ENCODE data around the gene LHX1.

Gene LHX1

DNA sequence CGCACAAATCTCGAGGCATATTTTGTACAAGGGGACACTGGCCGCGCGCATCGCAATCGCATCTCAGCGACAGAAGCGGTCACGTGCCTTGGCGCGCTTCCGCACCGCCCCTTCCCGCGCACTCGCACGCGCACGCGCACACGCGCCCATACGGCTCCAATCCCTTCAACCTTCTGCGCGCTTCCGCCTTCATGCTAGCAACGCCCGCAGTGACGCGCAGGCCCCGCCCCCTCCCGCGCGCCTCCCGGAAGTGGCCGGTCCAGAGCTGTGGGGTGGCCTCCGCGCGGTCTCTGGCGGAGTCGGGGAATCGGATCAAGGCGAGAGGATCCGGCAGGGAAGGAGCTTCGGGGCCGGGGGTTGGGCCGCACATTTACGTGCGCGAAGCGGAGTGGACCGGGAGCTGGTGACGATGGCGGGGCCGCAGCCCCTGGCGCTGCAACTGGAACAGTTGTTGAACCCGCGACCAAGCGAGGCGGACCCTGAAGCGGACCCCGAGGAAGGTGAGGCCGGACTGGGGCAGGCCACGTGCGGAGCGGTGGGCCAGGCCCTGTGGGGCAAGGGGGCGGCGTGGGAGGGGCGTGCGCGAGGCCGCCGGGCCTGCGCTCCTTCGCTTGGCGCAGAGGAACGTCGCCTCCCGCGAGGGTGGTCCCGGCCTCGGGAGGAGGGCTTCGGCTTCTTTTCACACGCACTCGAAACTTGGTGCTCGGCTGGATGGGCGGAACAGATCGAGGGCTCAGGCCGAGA, 11.6 kb downstream of the LHX1 start, which contains the start of gene AATF (continued):
- TF ChIP-seq, protein P1, sequence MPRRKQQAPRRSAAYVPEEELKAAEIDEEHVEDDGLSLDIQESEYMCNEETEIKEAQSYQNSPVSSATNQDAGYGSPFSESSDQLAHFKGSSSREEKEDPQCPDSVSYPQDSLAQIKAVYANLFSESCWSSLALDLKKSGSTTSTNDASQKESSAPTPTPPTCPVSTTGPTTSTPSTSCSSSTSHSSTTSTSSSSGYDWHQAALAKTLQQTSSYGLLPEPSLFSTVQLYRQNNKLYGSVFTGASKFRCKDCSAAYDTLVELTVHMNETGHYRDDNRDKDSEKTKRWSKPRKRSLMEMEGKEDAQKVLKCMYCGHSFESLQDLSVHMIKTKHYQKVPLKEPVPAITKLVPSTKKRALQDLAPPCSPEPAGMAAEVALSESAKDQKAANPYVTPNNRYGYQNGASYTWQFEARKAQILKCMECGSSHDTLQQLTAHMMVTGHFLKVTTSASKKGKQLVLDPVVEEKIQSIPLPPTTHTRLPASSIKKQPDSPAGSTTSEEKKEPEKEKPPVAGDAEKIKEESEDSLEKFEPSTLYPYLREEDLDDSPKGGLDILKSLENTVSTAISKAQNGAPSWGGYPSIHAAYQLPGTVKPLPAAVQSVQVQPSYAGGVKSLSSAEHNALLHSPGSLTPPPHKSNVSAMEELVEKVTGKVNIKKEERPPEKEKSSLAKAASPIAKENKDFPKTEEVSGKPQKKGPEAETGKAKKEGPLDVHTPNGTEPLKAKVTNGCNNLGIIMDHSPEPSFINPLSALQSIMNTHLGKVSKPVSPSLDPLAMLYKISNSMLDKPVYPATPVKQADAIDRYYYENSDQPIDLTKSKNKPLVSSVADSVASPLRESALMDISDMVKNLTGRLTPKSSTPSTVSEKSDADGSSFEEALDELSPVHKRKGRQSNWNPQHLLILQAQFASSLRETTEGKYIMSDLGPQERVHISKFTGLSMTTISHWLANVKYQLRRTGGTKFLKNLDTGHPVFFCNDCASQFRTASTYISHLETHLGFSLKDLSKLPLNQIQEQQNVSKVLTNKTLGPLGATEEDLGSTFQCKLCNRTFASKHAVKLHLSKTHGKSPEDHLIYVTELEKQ (tag by site-specific recombination; IDR thresholded peaks at IDR 0.05; ENCODE audit: borderline replicate concordance) = no peak
- TF ChIP-seq ZNF76 (tag by site-specific recombination; IDR thresholded peaks at IDR 0.05; ENCODE audit: borderline replicate concordance, low read depth) (peak; percentile 66; the same call in 1 of the 2 replicates), SP2 (tag by site-specific recombination; IDR thresholded peaks at IDR 0.05) (peak; percentile 94), ZNF501 (tag by site-specific recombination; IDR thresholded peaks at IDR 0.05) (peak; percentile 77; the same call in 1 of the 2 replicates), ZSCAN30 (tag by site-specific recombination; IDR thresholded peaks at IDR 0.05) (peak; percentile 70; the same call in 1 of the 2 replicates), FEZF1 (tag by site-specific recombination; IDR thresholded peaks at IDR 0.05) (no peak; the same call in 1 of the 2 replicates), KLF16 (tag by site-specific recombination; IDR thresholded peaks at IDR 0.05) (peak; percentile 91), GLIS2 (tag by site-specific recombination; IDR thresholded peaks at IDR 0.05) (peak; percentile 99), MYNN (tag by site-specific recombination; IDR thresholded peaks at IDR 0.05; ENCODE audit: borderline replicate concordance) (no peak), EGR2 (tag by site-specific recombination; IDR thresholded peaks at IDR 0.05; ENCODE audit: low read depth) (peak; percentile 87), SALL2 (tag by site-specific recombination; IDR thresholded peaks at IDR 0.05; ENCODE audit: borderline replicate concordance) (no peak), ZNF223 (tag by site-specific recombination; IDR thresholded peaks at IDR 0.05) (0 out of 2 replicates have a peak, but pooled peaks have one; percentile 58), ZNF514 (tag by site-specific recombination; IDR thresholded peaks at IDR 0.05) (no peak)
- TF ChIP-seq, protein P2, sequence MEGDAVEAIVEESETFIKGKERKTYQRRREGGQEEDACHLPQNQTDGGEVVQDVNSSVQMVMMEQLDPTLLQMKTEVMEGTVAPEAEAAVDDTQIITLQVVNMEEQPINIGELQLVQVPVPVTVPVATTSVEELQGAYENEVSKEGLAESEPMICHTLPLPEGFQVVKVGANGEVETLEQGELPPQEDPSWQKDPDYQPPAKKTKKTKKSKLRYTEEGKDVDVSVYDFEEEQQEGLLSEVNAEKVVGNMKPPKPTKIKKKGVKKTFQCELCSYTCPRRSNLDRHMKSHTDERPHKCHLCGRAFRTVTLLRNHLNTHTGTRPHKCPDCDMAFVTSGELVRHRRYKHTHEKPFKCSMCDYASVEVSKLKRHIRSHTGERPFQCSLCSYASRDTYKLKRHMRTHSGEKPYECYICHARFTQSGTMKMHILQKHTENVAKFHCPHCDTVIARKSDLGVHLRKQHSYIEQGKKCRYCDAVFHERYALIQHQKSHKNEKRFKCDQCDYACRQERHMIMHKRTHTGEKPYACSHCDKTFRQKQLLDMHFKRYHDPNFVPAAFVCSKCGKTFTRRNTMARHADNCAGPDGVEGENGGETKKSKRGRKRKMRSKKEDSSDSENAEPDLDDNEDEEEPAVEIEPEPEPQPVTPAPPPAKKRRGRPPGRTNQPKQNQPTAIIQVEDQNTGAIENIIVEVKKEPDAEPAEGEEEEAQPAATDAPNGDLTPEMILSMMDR (tag by site-specific recombination; IDR thresholded peaks at IDR 0.05) = peak; percentile 61; the same call in 1 of the 2 replicates
- TF ChIP-seq, protein P3, sequence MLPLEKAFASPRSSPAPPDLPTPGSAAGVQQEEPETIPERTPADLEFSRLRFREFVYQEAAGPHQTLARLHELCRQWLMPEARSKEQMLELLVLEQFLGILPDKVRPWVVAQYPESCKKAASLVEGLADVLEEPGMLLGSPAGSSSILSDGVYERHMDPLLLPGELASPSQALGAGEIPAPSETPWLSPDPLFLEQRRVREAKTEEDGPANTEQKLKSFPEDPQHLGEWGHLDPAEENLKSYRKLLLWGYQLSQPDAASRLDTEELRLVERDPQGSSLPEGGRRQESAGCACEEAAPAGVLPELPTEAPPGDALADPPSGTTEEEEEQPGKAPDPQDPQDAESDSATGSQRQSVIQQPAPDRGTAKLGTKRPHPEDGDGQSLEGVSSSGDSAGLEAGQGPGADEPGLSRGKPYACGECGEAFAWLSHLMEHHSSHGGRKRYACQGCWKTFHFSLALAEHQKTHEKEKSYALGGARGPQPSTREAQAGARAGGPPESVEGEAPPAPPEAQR (tag by site-specific recombination; IDR thresholded peaks at IDR 0.05) = no peak

DNA sequence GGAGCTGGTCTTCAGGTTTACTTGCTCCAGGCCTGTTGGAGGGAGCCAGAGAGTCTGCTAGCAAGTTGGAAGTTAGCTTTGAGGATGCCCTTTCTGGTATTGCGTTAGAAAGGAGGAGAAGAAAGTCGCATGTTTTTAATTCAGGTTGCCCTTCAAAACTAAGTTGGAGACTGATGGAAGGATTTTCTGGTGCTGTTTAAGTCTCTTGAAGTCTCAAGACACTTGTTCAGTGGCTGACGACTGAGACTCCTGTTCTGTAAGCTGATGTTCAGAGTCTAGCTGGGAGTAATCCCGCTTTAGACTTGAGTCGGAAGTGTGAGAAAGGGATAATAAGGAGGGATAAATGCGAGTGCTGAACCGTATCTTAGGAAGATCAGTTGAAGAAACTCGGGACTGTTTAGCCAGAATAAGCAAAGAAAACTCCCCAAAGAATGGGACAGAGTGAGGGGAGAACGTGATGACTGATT, 12.2 kb downstream of the LHX1 start:
- ChIA-PET POLR2A (interaction anchor here (0.8 to 5.3 kb wide), 14 partner anchors 11 to 347 kb away, joined by 3 to 92 read pairs (median 3); partner anchors contain the start of gene LHX1), CTCF (interaction anchor here (0.6 to 3.2 kb wide), 7 partner anchors 12 to 275 kb away, joined by 3 to 22 read pairs (median 4); partner anchors contain the start of gene LHX1)
- Histone ChIP-seq H3K27ac (ENCODE audit: extremely low read depth, low read depth, low read length) (peak overlapping the region; percentile 85), H3K9me3 (ENCODE audit: control insufficient read depth, insufficient read depth, low read depth, low read length) (no peaks in the 10 kb centered on the region), H3K4me1 (ENCODE audit: control insufficient read depth, insufficient read depth, low read length) (peaks cover 3% of the 10 kb centered on the region; the same call in 1 of the 2 replicates), H3K4me3 (ENCODE audit: low read depth, low read length) (peak overlapping the region; percentile 89), H3K36me3 (ENCODE audit: control insufficient read depth in 2 of 2, insufficient read depth in 1 of 2, low read length in 2 of 2) (peaks cover 32 to 41% of the 10 kb centered on the region in 2 experiments)
- no peak for TF ChIP-seq ZNF394 (tag by site-specific recombination; IDR thresholded peaks at IDR 0.05; ENCODE audit: borderline replicate concordance)
- no peak for TF ChIP-seq ZNF10 (tag by site-specific recombination; IDR thresholded peaks at IDR 0.05)
- TF ChIP-seq SCRT1 (tag by site-specific recombination; IDR thresholded peaks at IDR 0.05; ENCODE audit: borderline replicate concordance) = no peak
- TF ChIP-seq ZNF366 (tag by site-specific recombination; conservative IDR thresholded peaks at IDR 0.05) = peak; percentile 41; the same call in 1 of the 2 replicates
- TF ChIP-seq ZNF830 (tag by site-specific recombination; IDR thresholded peaks at IDR 0.05; ENCODE audit: low read depth) = no peak
- no peak for TF ChIP-seq ZNF473 (tag by site-specific recombination; IDR thresholded peaks at IDR 0.05)
- TF ChIP-seq, protein P1 (tag by site-specific recombination; IDR thresholded peaks at IDR 0.05; ENCODE audit: borderline replicate concordance) = no peak
- no peak for TF ChIP-seq ZNF560 (tag by site-specific recombination; IDR thresholded peaks at IDR 0.05; ENCODE audit: borderline replicate concordance)
- TF ChIP-seq ZIC2 (tag by site-specific recombination; IDR thresholded peaks at IDR 0.05) = no peak
- 0 out of 2 replicates have a peak, but pooled peaks have one; percentile 4 for TF ChIP-seq ZBTB17 (tag by site-specific recombination; IDR thresholded peaks at IDR 0.05)
- no peak for TF ChIP-seq ZNF658 (tag by site-specific recombination; IDR thresholded peaks at IDR 0.05)
- no peak for TF ChIP-seq GLIS2 (tag by site-specific recombination; IDR thresholded peaks at IDR 0.05)

Data from HEK293 (cell line).